GM12892 (cell line): Measurements from ENCODE around the gene DST.

Experiments used
- POLR2A ChIP-seq: IDR thresholded peaks from 2 replicates; pipeline ENCODE4 v1.6.1; 2011; ENCODE audit warnings: low read depth, low read length, control low read depth
- POLR2AphosphoS5 ChIP-seq: IDR thresholded peaks from 2 replicates; pipeline ENCODE4 v1.6.1; 2011; ENCODE audit warnings: low read depth, low read length, control low read depth

- no peak for TF ChIP-seq POLR2A
- no peak for TF ChIP-seq POLR2AphosphoS5
These were observed 12.6 kb upstream of the DST start for GRCh38 chr6:56655249-56655648.
